Stimulated activated CD4-positive, alpha-beta T cell treated with anti-CD3 and anti-CD28 coated beads, Interleukin-4, amount 100 ng/mL, for 4 hours (primary cell): ENCODE measurements around the gene BCL2L11.

ENCODE experiments used
- DNase-seq, 2 experiments: peaks; one replicate each; pipeline ENCODE4 v3.0.0-alpha.2; 2020

The BCL2L11 gene

GRCh38 chr2:111145103-111145760, 24.5 kb downstream of the BCL2L11 start:
- DNase-seq: no peak

- DNase-seq: no peak
Measured at GRCh38 chr2:111145951-111146350, 25.2 kb downstream of the BCL2L11 start.

- DNase-seq: no peak
Measured at GRCh38 chr2:111148225-111148873, 27.6 kb downstream of the BCL2L11 start.

- DNase-seq: no peak
Measured at GRCh38 chr2:111148925-111149324, 28.2 kb downstream of the BCL2L11 start.

- no peak for DNase-seq
Measured at GRCh38 chr2:111149882-111150455, 29.3 kb downstream of the BCL2L11 start.

GRCh38 chr2:111154758-111155157, 34.0 kb downstream of the BCL2L11 start:
- no peak for DNase-seq

- no peak for DNase-seq
Measured at GRCh38 chr2:111155610-111156009, 34.9 kb downstream of the BCL2L11 start.

- no peak for DNase-seq
Measured at GRCh38 chr2:111156529-111156928, 35.8 kb downstream of the BCL2L11 start.

- no peak for DNase-seq
Measured at GRCh38 chr2:111157071-111157661, 36.5 kb downstream of the BCL2L11 start.

- DNase-seq: no peak
Measured at GRCh38 chr2:111157798-111158197, 37.1 kb downstream of the BCL2L11 start.

GRCh38 chr2:111159641-111160040, 38.9 kb downstream of the BCL2L11 start:
- no peak for DNase-seq

GRCh38 chr2:111160758-111161157, 40.0 kb downstream of the BCL2L11 start:
- DNase-seq: no peak

- DNase-seq: no peak
Measured at GRCh38 chr2:111161971-111162370, 41.3 kb downstream of the BCL2L11 start.

- no peak for DNase-seq
Measured at GRCh38 chr2:111162718-111163331, 42.1 kb downstream of the BCL2L11 start.

GRCh38 chr2:111164078-111164477, 43.4 kb downstream of the BCL2L11 start:
- no peak for DNase-seq

- DNase-seq: no peak
Measured at GRCh38 chr2:111165084-111165483, 44.4 kb downstream of the BCL2L11 start.

- no peak for DNase-seq
Measured at GRCh38 chr2:111166115-111166514, 45.4 kb downstream of the BCL2L11 start.

GRCh38 chr2:111167076-111167862, 46.6 kb downstream of the BCL2L11 start:
- no peak for DNase-seq

GRCh38 chr2:111167863-111168162, 47.1 kb downstream of the BCL2L11 start:
- DNase-seq: no peak

- DNase-seq: peak; percentile 55 to 82
Measured at GRCh38 chr2:111168528-111169239, 48.0 kb downstream of the BCL2L11 start.

- no peak for DNase-seq
Measured at GRCh38 chr2:111169268-111169667, 48.6 kb downstream of the BCL2L11 start.

GRCh38 chr2:111169924-111170323, 49.2 kb downstream of the BCL2L11 start:
- DNase-seq: no peak
